Peyer's patch (tissue), 4 donors: ENCODE results near the gene AUTS2. TPM values are rescaled to one million over a fixed set of nuclear protein-coding genes. Genes with fewer than 3 reads are reported as not detected.

Source experiments
- DNase-seq, 3 donors: peaks; one replicate each; pipeline ENCODE4 v3.0.0-alpha.2; 2017 to 2019
- H3K27ac ChIP-seq, 4 donors: fragments of 200-600 bp; sonication (generic); one replicate each; pipeline ENCODE4 v1.5.1; 2016 to 2019
- H3K27me3 ChIP-seq, 2 donors: fragments of 200-600 bp; sonication (generic); one replicate each; pipeline ENCODE4 v1.5.1; 2019
- H3K36me3 ChIP-seq, 3 donors: fragments of 200-600 bp; sonication (generic); one replicate each; pipeline ENCODE4 v1.5.1; 2016 to 2019
- H3K4me1 ChIP-seq, 4 donors: fragments of 200-600 bp; sonication (generic); one replicate each; pipeline ENCODE4 v1.5.1; 2016 to 2019
- H3K4me3 ChIP-seq, 4 donors: fragments of 200-600 bp; sonication (generic); 1 replicate in 3 of 4; 2 replicates in 1 of 4; pipeline ENCODE4 v1.5.1; 2016 to 2019; ENCODE audit warnings: mild to moderate bottlenecking in 1 of 4
- H3K9me3 ChIP-seq, 4 donors: fragments of 200-600 bp; sonication (generic); one replicate each; pipeline ENCODE4 v1.5.1; 2016 to 2019; ENCODE audit warnings: mild to moderate bottlenecking in 1 of 4
- CTCF ChIP-seq, 6 experiments: fragments of 450-650 bp in 4 of 6; fragments of 200-600 bp in 2 of 6; sonication (generic) in 1 of 6; IDR thresholded peaks; one replicate each; pipeline ENCODE4 v1.5.1; 2017 to 2019; ENCODE audit warnings: antibody characterized with exemption in 6 of 6, mild to moderate bottlenecking in 3 of 6, moderate library complexity in 1 of 6
- POLR2A ChIP-seq, 2 donors: fragments of 450-650 bp; IDR thresholded peaks; one replicate each; pipeline ENCODE4 v1.5.1; 2017; ENCODE audit warnings: antibody characterized with exemption in 2 of 2, mild to moderate bottlenecking in 2 of 2, moderate library complexity in 2 of 2
- total RNA-seq, 4 donors: library from RNA; depleted of rRNA; stranded (reverse); fragments of >200 nt; gene quantifications; one replicate each; pipeline ENCODE4 v1.1.0, GENCODE V29; 2016

Gene AUTS2
- total RNA-seq, 4 donors from 2014 or later, result 55.9 to 90.0 (median 72.6) TPM

DNA sequence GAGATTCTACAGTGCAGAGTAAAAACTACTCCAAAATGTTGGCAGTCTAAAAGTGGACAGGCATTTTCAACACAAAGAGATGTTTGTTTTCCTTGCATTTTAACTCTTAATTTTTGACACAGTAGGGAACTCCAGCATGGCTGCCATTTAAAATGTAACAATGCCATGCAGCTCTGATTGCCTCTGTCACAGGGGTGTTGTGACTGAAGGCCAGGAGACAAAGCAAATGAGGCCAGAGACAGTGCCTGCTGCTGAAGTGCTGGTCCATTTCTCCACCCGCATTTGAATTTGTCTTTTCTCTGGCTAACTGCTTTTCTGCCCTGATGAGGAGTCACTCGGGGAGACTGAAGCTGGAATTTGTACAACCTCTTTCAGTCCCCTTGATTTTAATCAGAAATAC is 823.0 kb downstream of the AUTS2 start:
- TF ChIP-seq POLR2A (IDR thresholded peaks at IDR 0.05) (no peak), CTCF (IDR thresholded peaks at IDR 0.05) (no peak)
- H3K9me3 ChIP-seq, result no peaks in the 10 kb centered on the region
- H3K27ac ChIP-seq, result no peak overlapping the region
- DNase-seq, result no peak
- H3K4me1 ChIP-seq, result no peaks in the 10 kb centered on the region
- H3K4me3 ChIP-seq, result no peak overlapping the region
- no peaks in the 10 kb centered on the region for H3K36me3 ChIP-seq
- no peaks in the 10 kb centered on the region for H3K27me3 ChIP-seq

GRCh38 chr7:70426249-70426880 is 828.1 kb downstream of the AUTS2 start:
- no peak overlapping the region for H3K4me3 ChIP-seq
- H3K9me3 ChIP-seq, result peaks cover 0 to 3% (median 0%) of the 10 kb centered on the region in 4 donors
- H3K36me3 ChIP-seq, result no peaks in the 10 kb centered on the region
- TF ChIP-seq CTCF (IDR thresholded peaks at IDR 0.05) (no peak), POLR2A (IDR thresholded peaks at IDR 0.05) (no peak)
- no peaks in the 10 kb centered on the region for H3K27me3 ChIP-seq
- no peak for DNase-seq
- no peak overlapping the region for H3K27ac ChIP-seq
- H3K4me1 ChIP-seq, result no peaks in the 10 kb centered on the region

DNA sequence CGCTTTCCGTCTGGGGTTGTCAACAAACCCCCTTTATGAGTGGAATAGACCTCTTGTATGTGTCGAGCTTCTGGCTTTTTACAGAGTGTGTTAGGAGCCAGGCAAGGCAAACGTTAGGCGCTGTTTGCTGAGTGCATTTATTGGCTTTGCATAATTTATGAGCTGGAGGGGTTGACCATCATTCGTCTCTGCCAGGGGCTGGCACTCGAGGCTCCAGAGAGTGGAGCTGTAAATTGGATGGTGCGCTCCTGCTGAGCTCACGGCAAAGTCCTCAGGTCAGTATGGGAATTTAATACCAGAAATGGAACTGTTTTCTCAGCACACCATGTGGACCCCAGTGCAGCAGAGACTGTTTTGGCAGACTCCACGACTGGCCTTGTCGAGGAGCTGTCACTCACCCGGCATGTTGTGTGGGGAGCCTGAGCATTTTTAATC is 834.3 kb downstream of the AUTS2 start:
- H3K9me3 ChIP-seq, result peaks cover 0 to 3% (median 0%) of the 10 kb centered on the region in 4 donors
- no peak overlapping the region for H3K27ac ChIP-seq
- no peaks in the 10 kb centered on the region for H3K4me1 ChIP-seq
- H3K36me3 ChIP-seq, result no peaks in the 10 kb centered on the region
- DNase-seq, result no peak
- no peaks in the 10 kb centered on the region for H3K27me3 ChIP-seq
- H3K4me3 ChIP-seq, result no peak overlapping the region
- TF ChIP-seq POLR2A (IDR thresholded peaks at IDR 0.05) (no peak), CTCF (IDR thresholded peaks at IDR 0.05) (no peak)

DNA sequence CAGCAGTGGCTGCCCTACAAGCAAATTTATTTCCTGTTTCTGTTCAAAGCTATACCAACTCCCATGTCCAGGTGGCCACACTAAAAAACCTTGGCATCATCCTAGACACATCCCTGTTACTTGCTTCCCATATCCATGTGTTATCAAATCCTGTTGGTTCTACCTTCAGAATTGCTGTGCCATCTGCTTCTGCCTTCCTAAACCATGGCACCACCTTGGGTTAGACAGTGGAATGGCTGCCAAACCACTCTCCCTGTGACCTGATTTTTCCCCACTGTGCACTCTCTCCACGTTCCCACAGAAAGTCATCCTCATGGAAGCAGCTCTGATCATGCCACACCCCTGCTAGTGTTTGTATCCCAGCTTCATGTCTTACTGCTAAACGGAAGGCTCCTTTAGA is 836.1 kb downstream of the AUTS2 start:
- Histone ChIP-seq H3K27ac (no peak overlapping the region), H3K36me3 (no peaks in the 10 kb centered on the region), H3K4me1 (no peaks in the 10 kb centered on the region), H3K9me3 (peaks cover 0 to 3% (median 0%) of the 10 kb centered on the region in 4 donors), H3K27me3 (no peaks in the 10 kb centered on the region), H3K4me3 (no peak overlapping the region)
- peak in 1 of 6 experiments; percentile 15 for TF ChIP-seq CTCF (IDR thresholded peaks at IDR 0.05)
- TF ChIP-seq POLR2A (IDR thresholded peaks at IDR 0.05), result no peak
- DNase-seq, result no peak

DNA sequence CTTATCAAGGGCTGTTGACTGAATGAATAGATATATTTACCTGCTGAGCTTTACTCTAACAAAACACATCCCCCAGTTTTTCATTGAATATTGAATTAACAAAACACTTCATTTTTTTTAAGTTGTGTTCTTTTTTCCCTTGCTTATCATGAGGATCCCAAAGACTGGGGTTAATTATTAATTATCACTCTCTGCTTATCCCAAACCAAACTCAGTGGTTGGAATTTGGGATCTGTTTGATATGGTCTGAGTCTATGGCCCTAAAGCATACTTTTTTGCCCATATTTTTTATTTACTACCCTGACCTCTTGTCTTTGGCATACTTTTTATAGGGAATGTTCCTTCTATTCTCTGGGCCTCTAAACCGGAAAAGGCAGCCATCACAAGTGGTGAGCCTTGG is 836.5 kb downstream of the AUTS2 start:
- Histone ChIP-seq H3K4me3 (no peak overlapping the region), H3K9me3 (peaks cover 0 to 3% (median 0%) of the 10 kb centered on the region in 4 donors), H3K27ac (no peak overlapping the region), H3K27me3 (no peaks in the 10 kb centered on the region), H3K4me1 (no peaks in the 10 kb centered on the region), H3K36me3 (no peaks in the 10 kb centered on the region)
- DNase-seq, result no peak
- TF ChIP-seq CTCF (IDR thresholded peaks at IDR 0.05), result no peak
- TF ChIP-seq POLR2A (IDR thresholded peaks at IDR 0.05), result no peak
